ENCODE measurements around the gene HBG2. TPM values are rescaled to one million over a fixed set of nuclear protein-coding genes. Genes with fewer than 3 reads are reported as not detected.
A peak's percentile ranks its signal among the peaks of the same experiment; 100 is the strongest.

The HBG2 gene
- total and polyA plus RNA-seq, 9 of the 15 experiments (the other 6 are each of a cell fraction or from before 2014, with no cell fraction given), result 1,626 to 58,619 (median 10,515) TPM

DNA sequence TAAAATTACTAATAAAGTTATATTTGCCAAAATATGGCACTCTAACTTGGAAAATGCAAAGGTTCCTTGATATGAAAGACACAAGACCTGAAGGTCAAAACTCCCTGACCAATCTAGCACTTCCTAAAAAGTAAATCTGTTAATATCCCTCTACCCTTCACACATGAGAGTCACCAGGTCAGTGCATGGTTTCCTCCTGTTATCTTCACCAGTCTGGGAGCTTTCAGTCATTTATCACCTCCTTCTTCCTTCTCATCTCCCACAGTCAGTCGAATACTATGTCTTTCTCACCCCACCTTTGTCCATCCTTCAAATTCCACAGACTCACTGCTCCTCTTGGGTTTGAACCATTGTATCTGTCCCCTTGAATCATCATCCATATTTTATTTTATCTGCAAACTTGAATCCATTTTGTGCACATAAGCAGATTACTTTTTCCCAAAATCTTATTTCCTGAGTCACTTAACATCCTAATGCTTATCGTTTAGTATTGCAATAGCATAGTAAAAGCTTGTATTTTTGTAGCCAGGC lies 12.5 kb upstream of the HBG2 start (continued):
- TF ChIP-seq, protein P1, sequence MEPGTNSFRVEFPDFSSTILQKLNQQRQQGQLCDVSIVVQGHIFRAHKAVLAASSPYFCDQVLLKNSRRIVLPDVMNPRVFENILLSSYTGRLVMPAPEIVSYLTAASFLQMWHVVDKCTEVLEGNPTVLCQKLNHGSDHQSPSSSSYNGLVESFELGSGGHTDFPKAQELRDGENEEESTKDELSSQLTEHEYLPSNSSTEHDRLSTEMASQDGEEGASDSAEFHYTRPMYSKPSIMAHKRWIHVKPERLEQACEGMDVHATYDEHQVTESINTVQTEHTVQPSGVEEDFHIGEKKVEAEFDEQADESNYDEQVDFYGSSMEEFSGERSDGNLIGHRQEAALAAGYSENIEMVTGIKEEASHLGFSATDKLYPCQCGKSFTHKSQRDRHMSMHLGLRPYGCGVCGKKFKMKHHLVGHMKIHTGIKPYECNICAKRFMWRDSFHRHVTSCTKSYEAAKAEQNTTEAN (CRISPR knock-in tag; IDR thresholded peaks at IDR 0.05), result no peak
- TF ChIP-seq IRF2 (CRISPR knock-in tag; IDR thresholded peaks at IDR 0.05) (no peak), BACH1 (tag; IDR thresholded peaks at IDR 0.05) (no peak), MCM7 (IDR thresholded peaks at IDR 0.05) (no peak), RBM39 (optimal IDR thresholded peaks at IDR 0.05; ENCODE audit: low read depth, low read length) (no peak), DNMT1 (IDR thresholded peaks at IDR 0.05) (no peak), ZNF717 (CRISPR knock-in tag; IDR thresholded peaks at IDR 0.05) (no peak), XRCC4 (IDR thresholded peaks at IDR 0.05; ENCODE audit: extremely low read depth, insufficient read depth, insufficient read length) (no peak), ZBED1 (IDR thresholded peaks at IDR 0.05) (no peak), TCF7 (IDR thresholded peaks at IDR 0.05; ENCODE audit: borderline replicate concordance) (no peak), MBD2 (IDR thresholded peaks at IDR 0.05; ENCODE audit: borderline replicate concordance, low read depth) (no peak), ELF4 (CRISPR knock-in tag; IDR thresholded peaks at IDR 0.05) (peak; percentile 96), KLF1 (tag; IDR thresholded peaks at IDR 0.05) (no peak), NR3C1 (CRISPR knock-in tag; IDR thresholded peaks at IDR 0.05) (no peak), NONO (IDR thresholded peaks at IDR 0.05; ENCODE audit: low read depth in 2 of 2, low read length in 1 of 2) (no peak), FOXA1 (IDR thresholded peaks at IDR 0.05; ENCODE audit: borderline replicate concordance) (no peak), HMG20B (CRISPR knock-in tag; IDR thresholded peaks at IDR 0.05) (no peak), GTF2A2 (tag; IDR thresholded peaks at IDR 0.05) (no peak), DPF2 (IDR thresholded peaks at IDR 0.05) (peak; percentile 59; the same call in 1 of the 2 replicates), CEBPB (tag; IDR thresholded peaks at IDR 0.05) (0 out of 2 replicates have a peak, but pooled peaks have one; percentile 6), ZEB2 (IDR thresholded peaks at IDR 0.05) (peak; percentile 80), ZC3H4 (CRISPR knock-in tag; IDR thresholded peaks at IDR 0.05; ENCODE audit: borderline replicate concordance) (no peak)
- TF ChIP-seq, protein P2, sequence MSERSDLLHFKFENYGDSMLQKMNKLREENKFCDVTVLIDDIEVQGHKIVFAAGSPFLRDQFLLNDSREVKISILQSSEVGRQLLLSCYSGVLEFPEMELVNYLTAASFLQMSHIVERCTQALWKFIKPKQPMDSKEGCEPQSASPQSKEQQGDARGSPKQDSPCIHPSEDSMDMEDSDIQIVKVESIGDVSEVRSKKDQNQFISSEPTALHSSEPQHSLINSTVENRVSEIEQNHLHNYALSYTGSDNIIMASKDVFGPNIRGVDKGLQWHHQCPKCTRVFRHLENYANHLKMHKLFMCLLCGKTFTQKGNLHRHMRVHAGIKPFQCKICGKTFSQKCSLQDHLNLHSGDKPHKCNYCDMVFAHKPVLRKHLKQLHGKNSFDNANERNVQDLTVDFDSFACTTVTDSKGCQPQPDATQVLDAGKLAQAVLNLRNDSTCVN (CRISPR knock-in tag; IDR thresholded peaks at IDR 0.05), result no peak
- TF ChIP-seq, protein P3, sequence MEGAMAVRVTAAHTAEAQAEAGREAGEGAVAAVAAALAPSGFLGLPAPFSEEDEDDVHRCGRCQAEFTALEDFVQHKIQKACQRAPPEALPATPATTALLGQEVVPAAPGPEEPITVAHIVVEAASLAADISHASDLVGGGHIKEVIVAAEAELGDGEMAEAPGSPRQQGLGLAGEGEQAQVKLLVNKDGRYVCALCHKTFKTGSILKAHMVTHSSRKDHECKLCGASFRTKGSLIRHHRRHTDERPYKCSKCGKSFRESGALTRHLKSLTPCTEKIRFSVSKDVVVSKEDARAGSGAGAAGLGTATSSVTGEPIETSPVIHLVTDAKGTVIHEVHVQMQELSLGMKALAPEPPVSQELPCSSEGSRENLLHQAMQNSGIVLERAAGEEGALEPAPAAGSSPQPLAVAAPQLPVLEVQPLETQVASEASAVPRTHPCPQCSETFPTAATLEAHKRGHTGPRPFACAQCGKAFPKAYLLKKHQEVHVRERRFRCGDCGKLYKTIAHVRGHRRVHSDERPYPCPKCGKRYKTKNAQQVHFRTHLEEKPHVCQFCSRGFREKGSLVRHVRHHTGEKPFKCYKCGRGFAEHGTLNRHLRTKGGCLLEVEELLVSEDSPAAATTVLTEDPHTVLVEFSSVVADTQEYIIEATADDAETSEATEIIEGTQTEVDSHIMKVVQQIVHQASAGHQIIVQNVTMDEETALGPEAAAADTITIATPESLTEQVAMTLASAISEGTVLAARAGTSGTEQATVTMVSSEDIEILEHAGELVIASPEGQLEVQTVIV (CRISPR knock-in tag; IDR thresholded peaks at IDR 0.05; ENCODE audit: borderline replicate concordance), result no peak
- TF ChIP-seq, protein P4, sequence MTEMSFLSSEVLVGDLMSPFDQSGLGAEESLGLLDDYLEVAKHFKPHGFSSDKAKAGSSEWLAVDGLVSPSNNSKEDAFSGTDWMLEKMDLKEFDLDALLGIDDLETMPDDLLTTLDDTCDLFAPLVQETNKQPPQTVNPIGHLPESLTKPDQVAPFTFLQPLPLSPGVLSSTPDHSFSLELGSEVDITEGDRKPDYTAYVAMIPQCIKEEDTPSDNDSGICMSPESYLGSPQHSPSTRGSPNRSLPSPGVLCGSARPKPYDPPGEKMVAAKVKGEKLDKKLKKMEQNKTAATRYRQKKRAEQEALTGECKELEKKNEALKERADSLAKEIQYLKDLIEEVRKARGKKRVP (CRISPR knock-in tag; IDR thresholded peaks at IDR 0.05), result no peak
